Chondrocyte (in vitro differentiated cells): ENCODE results near the gene TMEM18. TPM values are rescaled to one million over a fixed set of nuclear protein-coding genes. Genes with fewer than 3 reads are reported as not detected.

ENCODE experiments used
- DNase-seq: peaks from one replicate; pipeline ENCODE4 v3.0.0; 2021; ENCODE audit warnings: mixed read lengths, low spot score
- H3K27ac Mint-ChIP-seq: one replicate; pipeline ENCODE4 v1.8.0; 2021; ENCODE audit warnings: mild to moderate bottlenecking, moderate library complexity, mixed read lengths; ENCODE audit not compliant: unreplicated experiment
- H3K27me3 Mint-ChIP-seq: 2 replicates; pipeline ENCODE4 v1.8.0; 2021; ENCODE audit warnings: low read depth, mixed read lengths
- H3K36me3 Mint-ChIP-seq: 2 replicates; pipeline ENCODE4 v1.8.0; 2021; ENCODE audit warnings: low read depth, mixed read lengths
- H3K4me1 Mint-ChIP-seq: 2 replicates; pipeline ENCODE4 v1.8.0; 2021; ENCODE audit warnings: low read depth, mild to moderate bottlenecking, mixed read lengths
- H3K4me3 Mint-ChIP-seq: one replicate; pipeline ENCODE4 v1.8.0; 2021; ENCODE audit warnings: mild to moderate bottlenecking, moderate library complexity, mixed read lengths; ENCODE audit not compliant: unreplicated experiment
- H3K9me3 Mint-ChIP-seq: 2 replicates; pipeline ENCODE4 v1.8.0; 2021; ENCODE audit warnings: low read depth, mixed read lengths
- CTCF ChIP-seq: fragments of 200-600 bp; sonication (generic); IDR thresholded peaks from 2 replicates; pipeline ENCODE4 v1.5.0; 2021; ENCODE audit warnings: antibody characterized with exemption, mild to moderate bottlenecking, moderate library complexity
- total RNA-seq: library from RNA; stranded (reverse); gene quantifications from 3 replicates; pipeline ENCODE4 v1.2.1, GENCODE V29; 2021

The TMEM18 gene
- total RNA-seq, 1 donor from 2014 or later: 33.9 TPM

- TF ChIP-seq CTCF: no peak
- H3K36me3 Mint-ChIP-seq: peaks cover 2% of the 10 kb centered on the region
- H3K4me3 Mint-ChIP-seq: no peak overlapping the region
- H3K9me3 Mint-ChIP-seq: peaks cover 9% of the 10 kb centered on the region
- H3K27ac Mint-ChIP-seq: no peak overlapping the region
- no peaks in the 10 kb centered on the region for H3K27me3 Mint-ChIP-seq
- no peak for DNase-seq
- H3K4me1 Mint-ChIP-seq: no peaks in the 10 kb centered on the region
Measured at GRCh38 chr2:628651-629050, 48.6 kb downstream of the TMEM18 start.

- Mint-ChIP-seq H3K36me3 (peaks cover 2% of the 10 kb centered on the region), H3K4me3 (no peak overlapping the region), H3K27me3 (no peaks in the 10 kb centered on the region), H3K27ac (no peak overlapping the region), H3K4me1 (no peaks in the 10 kb centered on the region), H3K9me3 (peaks cover 9% of the 10 kb centered on the region)
- TF ChIP-seq CTCF: no peak
- DNase-seq: no peak
Measured at GRCh38 chr2:627926-628560, 49.2 kb downstream of the TMEM18 start.

- H3K27ac Mint-ChIP-seq: no peak overlapping the region
- no peak overlapping the region for H3K4me3 Mint-ChIP-seq
Measured at GRCh38 chr2:627340-627709, 49.9 kb downstream of the TMEM18 start.

GRCh38 chr2:626491-627339 lies 50.5 kb downstream of the TMEM18 start:
- H3K27me3 Mint-ChIP-seq: no peaks in the 10 kb centered on the region
- H3K27ac Mint-ChIP-seq: no peak overlapping the region
- no peaks in the 10 kb centered on the region for H3K4me1 Mint-ChIP-seq
- H3K9me3 Mint-ChIP-seq: peaks cover 4% of the 10 kb centered on the region
- H3K36me3 Mint-ChIP-seq: peaks cover 1% of the 10 kb centered on the region
- no peak overlapping the region for H3K4me3 Mint-ChIP-seq
- TF ChIP-seq CTCF: no peak
- no peak for DNase-seq

More at GRCh38 chr2:627340-627709, 49.9 kb downstream of the TMEM18 start:
- Mint-ChIP-seq H3K4me1 (no peaks in the 10 kb centered on the region), H3K27me3 (no peaks in the 10 kb centered on the region), H3K9me3 (peaks cover 5% of the 10 kb centered on the region), H3K36me3 (peaks cover 2% of the 10 kb centered on the region)
- no peak for DNase-seq
- TF ChIP-seq CTCF: no peak

- H3K4me1 Mint-ChIP-seq: no peaks in the 10 kb centered on the region
- TF ChIP-seq CTCF: no peak
- H3K36me3 Mint-ChIP-seq: no peaks in the 10 kb centered on the region
- no peak overlapping the region for H3K27ac Mint-ChIP-seq
- no peak for DNase-seq
- H3K27me3 Mint-ChIP-seq: no peaks in the 10 kb centered on the region
- H3K9me3 Mint-ChIP-seq: no peaks in the 10 kb centered on the region
- no peak overlapping the region for H3K4me3 Mint-ChIP-seq
Measured at GRCh38 chr2:625415-626333, 51.5 kb downstream of the TMEM18 start.
